ENCODE data around the gene ARHGEF18.

Gene ARHGEF18

DNA sequence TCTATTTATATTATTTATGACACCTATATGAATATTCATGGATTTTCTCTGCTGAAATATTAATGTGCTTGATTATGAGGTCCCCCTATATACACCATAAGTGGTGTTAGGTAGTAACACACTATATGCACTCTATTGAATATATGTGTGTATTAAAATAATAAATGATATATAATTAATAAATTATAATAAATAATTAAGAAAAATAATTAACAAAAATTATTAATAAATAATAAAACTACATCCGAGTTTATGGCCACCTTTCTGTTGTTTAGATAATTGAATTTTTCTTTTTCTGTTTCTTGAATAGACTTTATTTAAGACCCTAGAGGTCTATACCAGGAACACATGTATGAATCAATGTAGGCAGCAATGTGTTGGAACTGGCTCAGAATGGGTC is 20.9 kb upstream of the ARHGEF18 start:
- Histone ChIP-seq H3K27ac (ENCODE audit: extremely low read depth, low read depth, low read length) (no peak overlapping the region), H3K36me3 (ENCODE audit: control insufficient read depth in 2 of 2, insufficient read depth in 1 of 2, low read length in 2 of 2) (no peaks in the 10 kb centered on the region), H3K9me3 (ENCODE audit: control insufficient read depth, insufficient read depth, low read depth, low read length) (no peaks in the 10 kb centered on the region), H3K4me3 (ENCODE audit: low read depth, low read length) (no peak overlapping the region), H3K4me1 (ENCODE audit: control insufficient read depth, insufficient read depth, low read length) (no peaks in the 10 kb centered on the region)
- ChIA-PET CTCF (interaction anchor here (0.6 to 0.7 kb wide), 2 partner anchors 236 to 1110 kb away, joined by 5 to 7 read pairs; no protein-coding TSS in a partner anchor), POLR2A (no interaction called here)
- TF ChIP-seq WT1 (tag by site-specific recombination; IDR thresholded peaks at IDR 0.05) = no peak
- TF ChIP-seq ZNF521 (tag by site-specific recombination; IDR thresholded peaks at IDR 0.05) = no peak
- TF ChIP-seq, protein P1, sequence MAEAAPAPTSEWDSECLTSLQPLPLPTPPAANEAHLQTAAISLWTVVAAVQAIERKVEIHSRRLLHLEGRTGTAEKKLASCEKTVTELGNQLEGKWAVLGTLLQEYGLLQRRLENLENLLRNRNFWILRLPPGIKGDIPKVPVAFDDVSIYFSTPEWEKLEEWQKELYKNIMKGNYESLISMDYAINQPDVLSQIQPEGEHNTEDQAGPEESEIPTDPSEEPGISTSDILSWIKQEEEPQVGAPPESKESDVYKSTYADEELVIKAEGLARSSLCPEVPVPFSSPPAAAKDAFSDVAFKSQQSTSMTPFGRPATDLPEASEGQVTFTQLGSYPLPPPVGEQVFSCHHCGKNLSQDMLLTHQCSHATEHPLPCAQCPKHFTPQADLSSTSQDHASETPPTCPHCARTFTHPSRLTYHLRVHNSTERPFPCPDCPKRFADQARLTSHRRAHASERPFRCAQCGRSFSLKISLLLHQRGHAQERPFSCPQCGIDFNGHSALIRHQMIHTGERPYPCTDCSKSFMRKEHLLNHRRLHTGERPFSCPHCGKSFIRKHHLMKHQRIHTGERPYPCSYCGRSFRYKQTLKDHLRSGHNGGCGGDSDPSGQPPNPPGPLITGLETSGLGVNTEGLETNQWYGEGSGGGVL (tag by site-specific recombination; IDR thresholded peaks at IDR 0.05) = no peak
- TF ChIP-seq KLF7 (tag by site-specific recombination; IDR thresholded peaks at IDR 0.05; ENCODE audit: borderline replicate concordance) = no peak
- TF ChIP-seq ZSCAN30 (tag by site-specific recombination; IDR thresholded peaks at IDR 0.05) = no peak
- TF ChIP-seq, protein P2, sequence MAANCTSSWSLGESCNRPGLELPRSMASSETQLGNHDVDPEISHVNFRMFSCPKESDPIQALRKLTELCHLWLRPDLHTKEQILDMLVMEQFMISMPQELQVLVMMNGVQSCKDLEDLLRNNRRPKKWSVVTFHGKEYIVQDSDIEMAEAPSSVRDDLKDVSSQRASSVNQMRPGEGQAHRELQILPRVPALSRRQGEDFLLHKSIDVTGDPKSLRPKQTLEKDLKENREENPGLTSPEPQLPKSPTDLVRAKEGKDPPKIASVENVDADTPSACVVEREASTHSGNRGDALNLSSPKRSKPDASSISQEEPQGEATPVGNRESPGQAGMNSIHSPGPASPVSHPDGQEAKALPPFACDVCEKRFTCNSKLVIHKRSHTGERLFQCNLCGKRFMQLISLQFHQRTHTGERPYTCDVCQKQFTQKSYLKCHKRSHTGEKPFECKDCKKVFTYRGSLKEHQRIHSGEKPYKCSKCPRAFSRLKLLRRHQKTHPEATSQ (tag by site-specific recombination; IDR thresholded peaks at IDR 0.05) = no peak
- TF ChIP-seq ZSCAN16 (tag by site-specific recombination; IDR thresholded peaks at IDR 0.05) = no peak
- no peak for TF ChIP-seq ZNF660 (tag by site-specific recombination; IDR thresholded peaks at IDR 0.05)

DNA sequence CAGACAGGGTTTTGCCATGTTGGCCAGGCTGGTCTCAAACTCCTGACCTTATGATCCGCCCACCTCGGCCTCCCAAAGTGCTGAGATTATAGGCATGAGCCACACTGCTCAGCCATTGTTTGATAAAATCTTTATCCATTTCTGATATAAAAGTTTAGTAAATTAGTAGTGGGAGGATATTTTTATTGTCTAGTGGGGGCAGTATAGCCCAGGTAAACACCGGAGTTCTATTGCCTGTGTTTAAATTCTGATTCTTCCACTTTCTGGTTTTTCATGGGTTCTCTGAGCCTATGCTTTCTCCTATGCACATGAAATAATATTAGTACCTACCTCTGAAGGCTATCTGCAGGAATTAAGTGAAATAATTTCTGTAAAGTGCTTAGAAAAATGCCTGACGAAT is 20.1 kb upstream of the ARHGEF18 start:
- Histone ChIP-seq H3K4me3 (ENCODE audit: low read depth, low read length) (no peak overlapping the region), H3K36me3 (ENCODE audit: control insufficient read depth in 2 of 2, insufficient read depth in 1 of 2, low read length in 2 of 2) (no peaks in the 10 kb centered on the region), H3K9me3 (ENCODE audit: control insufficient read depth, insufficient read depth, low read depth, low read length) (no peaks in the 10 kb centered on the region), H3K27ac (ENCODE audit: extremely low read depth, low read depth, low read length) (no peak overlapping the region), H3K4me1 (ENCODE audit: control insufficient read depth, insufficient read depth, low read length) (no peaks in the 10 kb centered on the region)
- POLR2A ChIA-PET = no interaction called here
- CTCF ChIA-PET = interaction anchor here (2.0 kb wide), 1 partner anchor 12 kb away, joined by 11 read pairs; no protein-coding TSS in a partner anchor
- TF ChIP-seq ZNF623 (tag by site-specific recombination; IDR thresholded peaks at IDR 0.05) (no peak), ZNF169 (tag by site-specific recombination; IDR thresholded peaks at IDR 0.05) (no peak), SP7 (tag by site-specific recombination; IDR thresholded peaks at IDR 0.05) (no peak), ZNF571 (tag by site-specific recombination; IDR thresholded peaks at IDR 0.05) (no peak), ZNF157 (tag by site-specific recombination; IDR thresholded peaks at IDR 0.05) (no peak), ZNF239 (tag by site-specific recombination; IDR thresholded peaks at IDR 0.05) (no peak), ZNF596 (tag by site-specific recombination; IDR thresholded peaks at IDR 0.05) (no peak), ZNF48 (tag by site-specific recombination; IDR thresholded peaks at IDR 0.05) (no peak), ZNF830 (tag by site-specific recombination; IDR thresholded peaks at IDR 0.05; ENCODE audit: low read depth) (no peak), ZNF843 (tag by site-specific recombination; IDR thresholded peaks at IDR 0.05) (no peak), ZNF768 (tag by site-specific recombination; IDR thresholded peaks at IDR 0.05) (no peak), SCRT2 (tag by site-specific recombination; IDR thresholded peaks at IDR 0.05) (no peak), ZNF214 (tag by site-specific recombination; IDR thresholded peaks at IDR 0.05; ENCODE audit: borderline replicate concordance) (no peak), MEIS1 (CRISPR knock-in tag; IDR thresholded peaks at IDR 0.05; ENCODE audit: borderline replicate concordance) (no peak), ZNF174 (tag by site-specific recombination; IDR thresholded peaks at IDR 0.05) (no peak), ZNF792 (tag by site-specific recombination; IDR thresholded peaks at IDR 0.05) (no peak)
- TF ChIP-seq, protein P3, sequence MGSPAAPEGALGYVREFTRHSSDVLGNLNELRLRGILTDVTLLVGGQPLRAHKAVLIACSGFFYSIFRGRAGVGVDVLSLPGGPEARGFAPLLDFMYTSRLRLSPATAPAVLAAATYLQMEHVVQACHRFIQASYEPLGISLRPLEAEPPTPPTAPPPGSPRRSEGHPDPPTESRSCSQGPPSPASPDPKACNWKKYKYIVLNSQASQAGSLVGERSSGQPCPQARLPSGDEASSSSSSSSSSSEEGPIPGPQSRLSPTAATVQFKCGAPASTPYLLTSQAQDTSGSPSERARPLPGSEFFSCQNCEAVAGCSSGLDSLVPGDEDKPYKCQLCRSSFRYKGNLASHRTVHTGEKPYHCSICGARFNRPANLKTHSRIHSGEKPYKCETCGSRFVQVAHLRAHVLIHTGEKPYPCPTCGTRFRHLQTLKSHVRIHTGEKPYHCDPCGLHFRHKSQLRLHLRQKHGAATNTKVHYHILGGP (tag by site-specific recombination; IDR thresholded peaks at IDR 0.05) = no peak
- TF ChIP-seq, protein P4, sequence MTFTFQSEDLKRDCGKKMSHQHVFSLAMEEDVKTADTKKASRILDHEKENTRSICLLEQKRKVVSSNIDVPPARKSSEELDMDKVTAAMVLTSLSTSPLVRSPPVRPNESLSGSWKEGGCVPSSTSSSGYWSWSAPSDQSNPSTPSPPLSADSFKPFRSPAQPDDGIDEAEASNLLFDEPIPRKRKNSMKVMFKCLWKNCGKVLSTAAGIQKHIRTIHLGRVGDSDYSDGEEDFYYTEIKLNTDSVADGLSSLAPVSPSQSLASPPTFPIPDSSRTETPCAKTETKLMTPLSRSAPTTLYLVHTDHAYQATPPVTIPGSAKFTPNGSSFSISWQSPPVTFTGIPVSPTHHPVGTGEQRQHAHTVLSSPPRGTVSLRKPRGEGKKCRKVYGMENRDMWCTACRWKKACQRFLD (tag by site-specific recombination; IDR thresholded peaks at IDR 0.05) = no peak
- TF ChIP-seq, protein P5, sequence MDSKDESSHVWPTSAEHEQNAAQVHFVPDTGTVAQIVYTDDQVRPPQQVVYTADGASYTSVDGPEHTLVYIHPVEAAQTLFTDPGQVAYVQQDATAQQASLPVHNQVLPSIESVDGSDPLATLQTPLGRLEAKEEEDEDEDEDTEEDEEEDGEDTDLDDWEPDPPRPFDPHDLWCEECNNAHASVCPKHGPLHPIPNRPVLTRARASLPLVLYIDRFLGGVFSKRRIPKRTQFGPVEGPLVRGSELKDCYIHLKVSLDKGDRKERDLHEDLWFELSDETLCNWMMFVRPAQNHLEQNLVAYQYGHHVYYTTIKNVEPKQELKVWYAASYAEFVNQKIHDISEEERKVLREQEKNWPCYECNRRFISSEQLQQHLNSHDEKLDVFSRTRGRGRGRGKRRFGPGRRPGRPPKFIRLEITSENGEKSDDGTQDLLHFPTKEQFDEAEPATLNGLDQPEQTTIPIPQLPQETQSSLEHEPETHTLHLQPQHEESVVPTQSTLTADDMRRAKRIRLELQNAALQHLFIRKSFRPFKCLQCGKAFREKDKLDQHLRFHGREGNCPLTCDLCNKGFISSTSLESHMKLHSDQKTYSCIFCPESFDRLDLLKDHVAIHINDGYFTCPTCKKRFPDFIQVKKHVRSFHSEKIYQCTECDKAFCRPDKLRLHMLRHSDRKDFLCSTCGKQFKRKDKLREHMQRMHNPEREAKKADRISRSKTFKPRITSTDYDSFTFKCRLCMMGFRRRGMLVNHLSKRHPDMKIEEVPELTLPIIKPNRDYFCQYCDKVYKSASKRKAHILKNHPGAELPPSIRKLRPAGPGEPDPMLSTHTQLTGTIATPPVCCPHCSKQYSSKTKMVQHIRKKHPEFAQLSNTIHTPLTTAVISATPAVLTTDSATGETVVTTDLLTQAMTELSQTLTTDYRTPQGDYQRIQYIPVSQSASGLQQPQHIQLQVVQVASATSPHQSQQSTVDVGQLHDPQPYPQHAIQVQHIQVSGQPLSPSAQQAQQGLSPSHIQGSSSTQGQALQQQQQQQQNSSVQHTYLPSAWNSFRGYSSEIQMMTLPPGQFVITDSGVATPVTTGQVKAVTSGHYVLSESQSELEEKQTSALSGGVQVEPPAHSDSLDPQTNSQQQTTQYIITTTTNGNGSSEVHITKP (tag by site-specific recombination; IDR thresholded peaks at IDR 0.05) = no peak

Data from HEK293 (cell line).